ENCODE measurements around the gene PPP2R5C.

- TF ChIP-seq POLR2A (IDR thresholded peaks at IDR 0.05) (no peak), CTCF (IDR thresholded peaks at IDR 0.05) (no peak)
Observed at GRCh38 chr14:101740981-101741380, 20.5 kb upstream of the PPP2R5C start.
